ENCODE measurements around the gene UTP4.

Gene UTP4

GRCh38 chr16:69176033-69176800 is 43.8 kb downstream of the UTP4 start:
- no peak for DNase-seq (ENCODE audit: low read depth in 2 of 2)

GRCh38 chr16:69179328-69180010 is 47.0 kb downstream of the UTP4 start:
- DNase-seq (ENCODE audit: low read depth in 2 of 2): no peak

- DNase-seq (ENCODE audit: low read depth in 2 of 2): no peak
These were observed 47.5 kb downstream of the UTP4 start for GRCh38 chr16:69180011-69180338.

- DNase-seq (ENCODE audit: low read depth in 2 of 2): no peak
These were observed 50.4 kb downstream of the UTP4 start for GRCh38 chr16:69182730-69183416.

- DNase-seq (ENCODE audit: low read depth in 2 of 2): peak; percentile 75 to 76
These were observed 54.4 kb downstream of the UTP4 start, which contains the start of gene SNTB2 for GRCh38 chr16:69186642-69187445. Gene SNTB2, plus strand, starts transcription at chr16:69187164. Its CDS starts 3 bp downstream, at chr16:69187167.

GRCh38 chr16:69187446-69188235 is 55.2 kb downstream of the UTP4 start:
- DNase-seq (ENCODE audit: low read depth in 2 of 2): peak in 1 of 2 donors; percentile 28

GRCh38 chr16:69188236-69188549 is 55.7 kb downstream of the UTP4 start:
- DNase-seq (ENCODE audit: low read depth in 2 of 2): no peak

- DNase-seq (ENCODE audit: low read depth in 2 of 2): no peak
These were observed 56.3 kb downstream of the UTP4 start for GRCh38 chr16:69188716-69189115.

GRCh38 chr16:69190046-69190588 is 57.7 kb downstream of the UTP4 start:
- DNase-seq (ENCODE audit: low read depth in 2 of 2): no peak

- DNase-seq (ENCODE audit: low read depth in 2 of 2): no peak
These were observed 58.1 kb downstream of the UTP4 start for GRCh38 chr16:69190598-69190997.

GRCh38 chr16:69191136-69191535 is 58.7 kb downstream of the UTP4 start:
- no peak for DNase-seq (ENCODE audit: low read depth in 2 of 2)

- no peak for DNase-seq (ENCODE audit: low read depth in 2 of 2)
These were observed 61.4 kb downstream of the UTP4 start for GRCh38 chr16:69193855-69194254.

- DNase-seq (ENCODE audit: low read depth in 2 of 2): no peak
These were observed 62.0 kb downstream of the UTP4 start for GRCh38 chr16:69194488-69194887.

GRCh38 chr16:69195369-69196029 is 63.0 kb downstream of the UTP4 start:
- DNase-seq (ENCODE audit: low read depth in 2 of 2): no peak

GRCh38 chr16:69197573-69197972 is 65.1 kb downstream of the UTP4 start:
- no peak for DNase-seq (ENCODE audit: low read depth in 2 of 2)

GRCh38 chr16:69199382-69199781 is 66.9 kb downstream of the UTP4 start:
- no peak for DNase-seq (ENCODE audit: low read depth in 2 of 2)

GRCh38 chr16:69201291-69201690 is 68.8 kb downstream of the UTP4 start:
- DNase-seq (ENCODE audit: low read depth in 2 of 2): no peak

GRCh38 chr16:69201787-69202186 is 69.3 kb downstream of the UTP4 start:
- no peak for DNase-seq (ENCODE audit: low read depth in 2 of 2)

- DNase-seq (ENCODE audit: low read depth in 2 of 2): no peak
These were observed 71.7 kb downstream of the UTP4 start for GRCh38 chr16:69204172-69204571.

GRCh38 chr16:69209735-69210134 is 77.3 kb downstream of the UTP4 start:
- no peak for DNase-seq (ENCODE audit: low read depth in 2 of 2)

All from stimulated activated CD8-positive, alpha-beta memory T cell treated with anti-CD3 and anti-CD28 coated beads, Interleukin-15, amount 100 ng/mL, for 48 hours (primary cell).